Measurements from ENCODE around the gene NGEF. TPM values are rescaled to one million over a fixed set of nuclear protein-coding genes. Genes with fewer than 3 reads are reported as not detected.

The NGEF gene
- total RNA-seq, 1 experiment from 2014 or later = 1.9 TPM

DNA sequence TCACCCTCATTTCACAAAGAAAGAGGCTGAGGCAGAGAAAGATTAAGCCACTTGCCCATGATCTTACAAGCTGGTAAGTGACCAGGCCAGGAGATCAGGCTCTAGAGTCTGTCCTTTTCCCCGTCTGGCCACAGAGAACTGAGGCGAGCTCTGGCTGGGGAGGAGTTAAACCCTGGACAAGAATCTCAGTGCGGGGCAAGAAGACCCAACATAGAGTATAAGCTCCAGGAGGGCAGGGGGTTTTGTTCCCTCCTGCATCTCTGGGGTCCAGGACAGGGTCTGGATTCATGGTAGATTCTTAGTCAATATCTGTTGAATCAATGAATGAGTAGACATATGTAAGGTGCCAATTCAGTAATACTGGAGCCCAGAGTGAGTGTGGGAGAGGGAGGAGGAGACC, 34.1 kb upstream of the NGEF start:
- Histone ChIP-seq H3K4ac (ENCODE audit: low read depth, low read length) (no peak overlapping the region), H3K9me3 (ENCODE audit: control insufficient read depth, low read depth, low read length) (no peaks in the 10 kb centered on the region), H3K56ac (ENCODE audit: insufficient read length, low read depth, low read length) (no peak overlapping the region), H4K91ac (ENCODE audit: insufficient read length, low read depth, low read length) (no peak overlapping the region), H3K23me2 (ENCODE audit: insufficient read length, low read depth, low read length, poor library complexity, severe bottlenecking) (peaks cover 4% of the 10 kb centered on the region), H4K5ac (ENCODE audit: insufficient read length, low read depth, low read length) (no peak overlapping the region), H4K8ac (replicated peaks; ENCODE audit: insufficient read length, low read depth, low read length) (no peak overlapping the region), H2AK5ac (ENCODE audit: insufficient read length, low read length) (no peak overlapping the region), H3K9ac (ENCODE audit: extremely low read depth, insufficient read length, low read length) (no peak overlapping the region), H2BK15ac (ENCODE audit: low read depth, low read length) (no peak overlapping the region), H2BK12ac (ENCODE audit: insufficient read length, low read depth, low read length) (no peak overlapping the region), H4K20me1 (ENCODE audit: control insufficient read depth, insufficient read depth, insufficient read length) (no peaks in the 10 kb centered on the region), H3K4me1 (ENCODE audit: insufficient read depth, low read length) (peaks cover 11% of the 10 kb centered on the region; the same call in 1 of the 2 replicates), H3K18ac (ENCODE audit: insufficient read length, low read depth, low read length) (no peak overlapping the region), H3T11ph (ENCODE audit: low read length) (no peak overlapping the region), H3K14ac (ENCODE audit: insufficient read depth, low read length) (no peak overlapping the region), H3K27ac (ENCODE audit: insufficient read length, low read depth, low read length) (no peak overlapping the region), H2BK5ac (ENCODE audit: insufficient read length, low read length) (no peak overlapping the region), H2BK20ac (ENCODE audit: low read depth, low read length, poor library complexity, severe bottlenecking) (no peak overlapping the region), H3K4me2 (ENCODE audit: insufficient read depth, insufficient read length, low read length) (no peak overlapping the region), H3K79me2 (ENCODE audit: insufficient read depth, low read length) (0 out of 2 replicates have a peak, but pooled peaks cover 1% of the 10 kb centered on the region), H2AFZ (ENCODE audit: low read length) (no peak overlapping the region), H3K23ac (ENCODE audit: insufficient read length, low read depth, low read length) (no peak overlapping the region), H3K79me1 (ENCODE audit: insufficient read depth, low read depth, low read length, poor library complexity, severe bottlenecking) (no peaks in the 10 kb centered on the region), H3K27me3 (ENCODE audit: insufficient read depth, low read length) (no peaks in the 10 kb centered on the region; the same call in 1 of the 2 replicates), H2BK120ac (ENCODE audit: low read depth, low read length, poor library complexity, severe bottlenecking) (no peak overlapping the region)
- H3K36me3 Mint-ChIP-seq (ENCODE audit: insufficient read depth in 1 of 3, low read depth in 3 of 3) = no peaks in the 10 kb centered on the region; a peak in 1 of 7 replicates
- H3K27me3 Mint-ChIP-seq (ENCODE audit: low read depth) = peaks cover 26% of the 10 kb centered on the region
- no CpG with 5 or more reads among the region's 3 CpGs for WGBS (ENCODE audit: extremely low coverage, insufficient read length, low lambda C conversion rate)
- no peak overlapping the region for H3K27ac Mint-ChIP-seq
- H3K9me3 Mint-ChIP-seq = no peaks in the 10 kb centered on the region
- TF ChIP-seq, protein P1, sequence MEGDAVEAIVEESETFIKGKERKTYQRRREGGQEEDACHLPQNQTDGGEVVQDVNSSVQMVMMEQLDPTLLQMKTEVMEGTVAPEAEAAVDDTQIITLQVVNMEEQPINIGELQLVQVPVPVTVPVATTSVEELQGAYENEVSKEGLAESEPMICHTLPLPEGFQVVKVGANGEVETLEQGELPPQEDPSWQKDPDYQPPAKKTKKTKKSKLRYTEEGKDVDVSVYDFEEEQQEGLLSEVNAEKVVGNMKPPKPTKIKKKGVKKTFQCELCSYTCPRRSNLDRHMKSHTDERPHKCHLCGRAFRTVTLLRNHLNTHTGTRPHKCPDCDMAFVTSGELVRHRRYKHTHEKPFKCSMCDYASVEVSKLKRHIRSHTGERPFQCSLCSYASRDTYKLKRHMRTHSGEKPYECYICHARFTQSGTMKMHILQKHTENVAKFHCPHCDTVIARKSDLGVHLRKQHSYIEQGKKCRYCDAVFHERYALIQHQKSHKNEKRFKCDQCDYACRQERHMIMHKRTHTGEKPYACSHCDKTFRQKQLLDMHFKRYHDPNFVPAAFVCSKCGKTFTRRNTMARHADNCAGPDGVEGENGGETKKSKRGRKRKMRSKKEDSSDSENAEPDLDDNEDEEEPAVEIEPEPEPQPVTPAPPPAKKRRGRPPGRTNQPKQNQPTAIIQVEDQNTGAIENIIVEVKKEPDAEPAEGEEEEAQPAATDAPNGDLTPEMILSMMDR (conservative IDR thresholded peaks at IDR 0.05) = no peak
- no peak overlapping the region for H3K4me3 Mint-ChIP-seq
- no peak for DNase-seq
- H3K4me1 Mint-ChIP-seq = peaks cover 43 to 45% of the 10 kb centered on the region in 2 experiments

Data from H9 (cell line).